GM12801 (cell line): ENCODE data around the gene ZC3H13.

Experiments used
- CTCF ChIP-seq: IDR thresholded peaks from one replicate; pipeline ENCODE4 v1.5.1; 2011; ENCODE audit warnings: control low read depth; ENCODE audit not compliant: insufficient read length; ENCODE audit errors: extremely low read depth

The ZC3H13 gene

GRCh38 chr13:46097015-46097414, 44.5 kb upstream of the ZC3H13 start:
- TF ChIP-seq CTCF, result no peak

GRCh38 chr13:46094478-46094877, 41.9 kb upstream of the ZC3H13 start:
- no peak for TF ChIP-seq CTCF

GRCh38 chr13:46088821-46089562, 36.4 kb upstream of the ZC3H13 start:
- no peak for TF ChIP-seq CTCF

- no peak for TF ChIP-seq CTCF
Observed at GRCh38 chr13:46087481-46087880, 34.9 kb upstream of the ZC3H13 start.

- no peak for TF ChIP-seq CTCF
Observed at GRCh38 chr13:46086985-46087384, 34.4 kb upstream of the ZC3H13 start.

GRCh38 chr13:46086421-46086922, 33.9 kb upstream of the ZC3H13 start:
- no peak for TF ChIP-seq CTCF

- TF ChIP-seq CTCF, result no peak
Observed at GRCh38 chr13:46085737-46086136, 33.2 kb upstream of the ZC3H13 start.
